Central memory CD8-positive, alpha-beta T cell (primary cell): ENCODE data around the gene XPR1.

Experiments
- ATAC-seq: fragments of 150-1000 bp; cut with Tn5 transposase; replicated peaks from 2 replicates; pipeline ENCODE4 v1.10.0; 2022; ENCODE audit warnings: mild to moderate bottlenecking, moderate FRiP score, moderate number of reproducible peaks; ENCODE audit not compliant: poor library complexity, severe bottlenecking; ENCODE audit errors: extremely low read depth
- DNase-seq, 2 donors: peaks; one replicate each; pipeline ENCODE4 v3.0.0; 2021; ENCODE audit warnings: low spot score in 2 of 2
- H3K27ac Mint-ChIP-seq: one replicate; pipeline ENCODE4 v1.8.0; 2022; ENCODE audit warnings: low read depth, mild to moderate bottlenecking, moderate library complexity, mixed read lengths
- H3K27me3 Mint-ChIP-seq: one replicate; pipeline ENCODE4 v1.8.0; 2022; ENCODE audit warnings: mixed read lengths
- H3K36me3 Mint-ChIP-seq: one replicate; pipeline ENCODE4 v1.8.0; 2022; ENCODE audit warnings: mild to moderate bottlenecking, moderate library complexity, mixed read lengths; ENCODE audit not compliant: insufficient read depth
- H3K4me1 Mint-ChIP-seq: one replicate; pipeline ENCODE4 v1.8.0; 2022; ENCODE audit warnings: mixed read lengths
- H3K4me3 Mint-ChIP-seq: one replicate; pipeline ENCODE4 v1.8.0; 2022; ENCODE audit warnings: mild to moderate bottlenecking, moderate library complexity, mixed read lengths
- H3K9me3 Mint-ChIP-seq: one replicate; pipeline ENCODE4 v1.8.0; 2022; ENCODE audit warnings: mixed read lengths

XPR1 gene

GRCh38 chr1:180631766-180632325 lies at the start of gene XPR1:
Gene XPR1, plus strand, starts transcription at chr1:180632022. Its CDS starts 180 bp downstream, at chr1:180632202.
- H3K4me3 Mint-ChIP-seq: no peak within 1 kb of the TSS
- H3K27ac Mint-ChIP-seq: no peak within 1 kb of the TSS
- peak; percentile 85 to 96 for DNase-seq
- peaks cover 4% of the 10 kb centered on the region for H3K36me3 Mint-ChIP-seq
- peaks cover 6% of the 10 kb centered on the region for H3K4me1 Mint-ChIP-seq
- no peaks in the 10 kb centered on the region for H3K9me3 Mint-ChIP-seq
- peak; percentile 98 for ATAC-seq
- H3K27me3 Mint-ChIP-seq: peaks cover 9% of the 10 kb centered on the region

GRCh38 chr1:180584869-180585268 lies 47.0 kb upstream of the XPR1 start:
- ATAC-seq (no peak), DNase-seq (no peak)
- Mint-ChIP-seq H3K9me3 (no peaks in the 10 kb centered on the region), H3K4me1 (no peaks in the 10 kb centered on the region), H3K27me3 (peaks cover 40% of the 10 kb centered on the region), H3K27ac (no peak overlapping the region), H3K4me3 (no peak overlapping the region), H3K36me3 (no peaks in the 10 kb centered on the region)

- Mint-ChIP-seq H3K27ac (no peak overlapping the region), H3K4me1 (no peaks in the 10 kb centered on the region), H3K4me3 (no peak overlapping the region), H3K27me3 (peaks cover 40% of the 10 kb centered on the region), H3K36me3 (no peaks in the 10 kb centered on the region), H3K9me3 (no peaks in the 10 kb centered on the region)
- ATAC-seq (no peak), DNase-seq (no peak)
Observed at GRCh38 chr1:180585994-180586359, 45.8 kb upstream of the XPR1 start.

GRCh38 chr1:180586671-180587155 lies 45.1 kb upstream of the XPR1 start:
- no peak for DNase-seq
- peaks cover 40% of the 10 kb centered on the region for H3K27me3 Mint-ChIP-seq
- no peaks in the 10 kb centered on the region for H3K4me1 Mint-ChIP-seq
- no peak overlapping the region for H3K4me3 Mint-ChIP-seq
- H3K36me3 Mint-ChIP-seq: no peaks in the 10 kb centered on the region
- H3K9me3 Mint-ChIP-seq: no peaks in the 10 kb centered on the region
- no peak for ATAC-seq
- no peak overlapping the region for H3K27ac Mint-ChIP-seq

GRCh38 chr1:180588121-180588520 lies 43.7 kb upstream of the XPR1 start:
- H3K36me3 Mint-ChIP-seq: no peaks in the 10 kb centered on the region
- no peak overlapping the region for H3K27ac Mint-ChIP-seq
- H3K4me1 Mint-ChIP-seq: no peaks in the 10 kb centered on the region
- H3K27me3 Mint-ChIP-seq: peaks cover 38% of the 10 kb centered on the region
- no peak overlapping the region for H3K4me3 Mint-ChIP-seq
- ATAC-seq (no peak), DNase-seq (no peak)
- H3K9me3 Mint-ChIP-seq: no peaks in the 10 kb centered on the region

- ATAC-seq (no peak), DNase-seq (no peak)
- Mint-ChIP-seq H3K36me3 (no peaks in the 10 kb centered on the region), H3K27me3 (peaks cover 22% of the 10 kb centered on the region), H3K9me3 (no peaks in the 10 kb centered on the region), H3K27ac (no peak overlapping the region), H3K4me3 (no peak overlapping the region), H3K4me1 (no peaks in the 10 kb centered on the region)
Observed at GRCh38 chr1:180590889-180591288, 40.9 kb upstream of the XPR1 start.

- H3K36me3 Mint-ChIP-seq: no peaks in the 10 kb centered on the region
- DNase-seq (no peak), ATAC-seq (no peak)
- H3K27me3 Mint-ChIP-seq: peaks cover 19% of the 10 kb centered on the region
- no peak overlapping the region for H3K4me3 Mint-ChIP-seq
- H3K4me1 Mint-ChIP-seq: no peaks in the 10 kb centered on the region
- H3K9me3 Mint-ChIP-seq: no peaks in the 10 kb centered on the region
- no peak overlapping the region for H3K27ac Mint-ChIP-seq
Observed at GRCh38 chr1:180593382-180593781, 38.4 kb upstream of the XPR1 start.

GRCh38 chr1:180594723-180595122 lies 37.1 kb upstream of the XPR1 start:
- Mint-ChIP-seq H3K4me3 (no peak overlapping the region), H3K36me3 (no peaks in the 10 kb centered on the region), H3K27me3 (peaks cover 19% of the 10 kb centered on the region), H3K4me1 (no peaks in the 10 kb centered on the region), H3K9me3 (no peaks in the 10 kb centered on the region), H3K27ac (no peak overlapping the region)
- ATAC-seq (no peak), DNase-seq (no peak)

GRCh38 chr1:180595966-180596365 lies 35.9 kb upstream of the XPR1 start:
- ATAC-seq (no peak), DNase-seq (no peak)
- no peaks in the 10 kb centered on the region for H3K9me3 Mint-ChIP-seq
- H3K4me1 Mint-ChIP-seq: no peaks in the 10 kb centered on the region
- H3K4me3 Mint-ChIP-seq: no peak overlapping the region
- H3K36me3 Mint-ChIP-seq: no peaks in the 10 kb centered on the region
- no peak overlapping the region for H3K27ac Mint-ChIP-seq
- H3K27me3 Mint-ChIP-seq: peaks cover 19% of the 10 kb centered on the region

GRCh38 chr1:180597520-180597919 lies 34.3 kb upstream of the XPR1 start:
- Mint-ChIP-seq H3K9me3 (no peaks in the 10 kb centered on the region), H3K27me3 (peaks cover 19% of the 10 kb centered on the region), H3K27ac (no peak overlapping the region), H3K4me3 (no peak overlapping the region), H3K4me1 (no peaks in the 10 kb centered on the region), H3K36me3 (no peaks in the 10 kb centered on the region)
- ATAC-seq: no peak
- no peak for DNase-seq

GRCh38 chr1:180598333-180598974 lies 33.4 kb upstream of the XPR1 start:
- Mint-ChIP-seq H3K4me3 (no peak overlapping the region), H3K9me3 (no peaks in the 10 kb centered on the region), H3K27ac (no peak overlapping the region), H3K36me3 (no peaks in the 10 kb centered on the region), H3K4me1 (no peaks in the 10 kb centered on the region), H3K27me3 (peaks cover 19% of the 10 kb centered on the region)
- DNase-seq (no peak), ATAC-seq (no peak)

- ATAC-seq: no peak
Observed at GRCh38 chr1:180600343-180600742, 31.5 kb upstream of the XPR1 start.

GRCh38 chr1:180601512-180601911 lies 30.3 kb upstream of the XPR1 start:
- Mint-ChIP-seq H3K9me3 (no peaks in the 10 kb centered on the region), H3K27me3 (peaks cover 10% of the 10 kb centered on the region), H3K4me1 (no peaks in the 10 kb centered on the region), H3K4me3 (no peak overlapping the region), H3K36me3 (no peaks in the 10 kb centered on the region), H3K27ac (no peak overlapping the region)
- ATAC-seq (no peak), DNase-seq (no peak)

More at GRCh38 chr1:180600343-180600742, 31.5 kb upstream of the XPR1 start:
- Mint-ChIP-seq H3K4me1 (no peaks in the 10 kb centered on the region), H3K4me3 (no peak overlapping the region), H3K9me3 (no peaks in the 10 kb centered on the region), H3K27me3 (peaks cover 14% of the 10 kb centered on the region), H3K27ac (no peak overlapping the region), H3K36me3 (no peaks in the 10 kb centered on the region)
- DNase-seq: no peak
